Natural killer cell (primary cell): Measurements from ENCODE around the gene TRIM2. TPM values are rescaled to one million over a fixed set of nuclear protein-coding genes. Genes with fewer than 3 reads are reported as not detected.
"Not testable (repeated sequence)": the region's sequence is repeated elsewhere in the genome, so short reads cannot be mapped to it uniquely, and the experiment has no call there.

Experiments
- ATAC-seq, 3 donors: fragments of 150-1000 bp in 2 of 3; fragments of 200-7000 bp in 1 of 3; cut with Tn5 transposase; 1 replicate in 1 of 3; 2 replicates in 2 of 3; pipeline ENCODE4 v1.10.0; 2021; ENCODE audit warnings: mild to moderate bottlenecking in 2 of 3, moderate library complexity in 2 of 3
- DNase-seq, 2 donors: peaks; one replicate each; pipeline versions ENCODE4 v3.0.0 to v3.0.0-alpha.2; 2013 to 2021; ENCODE audit warnings: mixed read lengths in 1 of 2
- H3K27ac ChIP-seq: one replicate; pipeline ENCODE4 v1.5.1; 2013; ENCODE audit warnings: mild to moderate bottlenecking, low read length
- H3K27me3 ChIP-seq: one replicate; pipeline ENCODE4 v1.6.1; 2013; ENCODE audit warnings: low read length; ENCODE audit not compliant: control insufficient read depth, insufficient read depth
- H3K36me3 ChIP-seq: one replicate; pipeline ENCODE4 v1.6.1; 2013; ENCODE audit warnings: low read length; ENCODE audit not compliant: control insufficient read depth, insufficient read depth
- H3K4me1 ChIP-seq: one replicate; pipeline ENCODE4 v1.6.1; 2013; ENCODE audit warnings: low read length; ENCODE audit not compliant: control insufficient read depth, insufficient read depth
- H3K4me3 ChIP-seq: one replicate; pipeline ENCODE4 v1.5.1; 2013; ENCODE audit warnings: low read length
- H3K9me3 ChIP-seq: one replicate; pipeline ENCODE4 v1.6.1; 2013; ENCODE audit warnings: low read length; ENCODE audit not compliant: control insufficient read depth, insufficient read depth
- H3K27ac Mint-ChIP-seq, 2 donors: one replicate each; pipeline ENCODE4 v1.8.0; 2022; ENCODE audit warnings: mild to moderate bottlenecking in 2 of 2, mixed read lengths in 2 of 2, moderate library complexity in 1 of 2
- H3K27me3 Mint-ChIP-seq, 2 donors: one replicate each; pipeline ENCODE4 v1.8.0; 2022; ENCODE audit warnings: low read depth in 2 of 2, mixed read lengths in 2 of 2
- H3K36me3 Mint-ChIP-seq: one replicate; pipeline ENCODE4 v1.8.0; 2022; ENCODE audit warnings: mixed read lengths
- H3K4me1 Mint-ChIP-seq, 2 donors: one replicate each; pipeline ENCODE4 v1.8.0; 2022; ENCODE audit warnings: mixed read lengths in 2 of 2
- H3K4me3 Mint-ChIP-seq: one replicate; pipeline ENCODE4 v1.8.0; 2022; ENCODE audit warnings: mild to moderate bottlenecking, moderate library complexity, mixed read lengths
- H3K9me3 Mint-ChIP-seq, 2 donors: one replicate each; pipeline ENCODE4 v1.8.0; 2022; ENCODE audit warnings: mixed read lengths in 2 of 2
- WGBS: methylation state at CpG from one replicate; pipeline ENCODE4 v1.1.7; 2013; ENCODE audit warnings: missing lambda C conversion rate; ENCODE audit not compliant: insufficient coverage; 5-methylcytosine and 5-hydroxymethylcytosine counted together
- intact Hi-C: fragments of 100-400 bp; cut with micrococcal nuclease; formaldehyde crosslinking; loops from one replicate; pipeline ENCODE4 v1.14.2; 2022
- total RNA-seq, 4 donors: library from RNA; stranded (reverse); fragments of 120-200 nt in 1 of 4; gene quantifications; one replicate each; pipeline versions ENCODE4 v1.2.3 to v1.2.4, GENCODE V29; 2013 to 2022
- TF ChIP-seq, protein P1 (sequence below): fragments of 200-600 bp; IDR thresholded peaks from one replicate; pipeline ENCODE4 v1.8.0; 2022; ENCODE audit warnings: antibody characterized with exemption

TRIM2 gene
- total RNA-seq, 3 donors from 2014 or later (not counting 1 experiment from before 2014, with no cell fraction given), result 0.11 TPM; not detected in 2

DNA sequence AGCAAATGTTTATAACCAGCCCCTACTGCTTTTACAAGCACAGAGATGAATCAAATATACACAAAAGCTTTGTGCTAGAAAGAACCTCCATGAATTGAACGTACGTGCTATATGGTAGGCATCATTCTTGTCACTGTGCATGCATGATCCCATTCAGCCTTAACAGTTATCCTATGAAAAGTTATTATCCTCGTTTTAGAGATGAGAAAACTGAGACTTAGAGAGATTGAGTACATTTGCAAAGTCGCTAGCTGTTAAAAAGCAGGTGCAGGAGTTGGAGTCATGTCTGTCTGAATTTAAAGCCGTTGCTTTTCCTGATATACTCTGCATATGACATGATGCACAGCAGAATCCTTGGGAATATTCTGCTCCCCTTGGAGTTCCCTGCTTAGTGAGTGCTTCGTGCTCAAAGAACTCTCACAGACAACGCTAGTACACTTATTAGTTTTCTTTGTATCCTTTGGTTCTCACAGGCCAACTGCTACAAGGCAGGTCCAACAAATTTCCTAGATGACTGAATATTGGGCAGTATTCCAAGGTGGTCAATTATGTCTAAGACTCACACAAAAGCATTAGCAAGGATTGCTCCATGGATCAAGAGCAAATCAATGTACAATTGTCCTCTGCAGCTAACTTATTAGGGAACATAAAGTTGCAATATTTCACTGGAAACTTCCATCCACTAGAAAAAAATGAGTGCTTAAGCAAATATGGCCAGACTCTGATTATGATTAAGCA is 42.8 kb upstream of the TRIM2 start:
- Histone ChIP-seq H3K9me3 (no peaks in the 10 kb centered on the region), H3K4me3 (no peak overlapping the region), H3K27me3 (no peaks in the 10 kb centered on the region), H3K4me1 (no peaks in the 10 kb centered on the region), H3K27ac (no peak overlapping the region), H3K36me3 (no peaks in the 10 kb centered on the region)
- H3K4me3 Mint-ChIP-seq, result no peak overlapping the region
- 76% methylated on average over 7 of the region's 7 CpGs for WGBS
- TF ChIP-seq, protein P1, sequence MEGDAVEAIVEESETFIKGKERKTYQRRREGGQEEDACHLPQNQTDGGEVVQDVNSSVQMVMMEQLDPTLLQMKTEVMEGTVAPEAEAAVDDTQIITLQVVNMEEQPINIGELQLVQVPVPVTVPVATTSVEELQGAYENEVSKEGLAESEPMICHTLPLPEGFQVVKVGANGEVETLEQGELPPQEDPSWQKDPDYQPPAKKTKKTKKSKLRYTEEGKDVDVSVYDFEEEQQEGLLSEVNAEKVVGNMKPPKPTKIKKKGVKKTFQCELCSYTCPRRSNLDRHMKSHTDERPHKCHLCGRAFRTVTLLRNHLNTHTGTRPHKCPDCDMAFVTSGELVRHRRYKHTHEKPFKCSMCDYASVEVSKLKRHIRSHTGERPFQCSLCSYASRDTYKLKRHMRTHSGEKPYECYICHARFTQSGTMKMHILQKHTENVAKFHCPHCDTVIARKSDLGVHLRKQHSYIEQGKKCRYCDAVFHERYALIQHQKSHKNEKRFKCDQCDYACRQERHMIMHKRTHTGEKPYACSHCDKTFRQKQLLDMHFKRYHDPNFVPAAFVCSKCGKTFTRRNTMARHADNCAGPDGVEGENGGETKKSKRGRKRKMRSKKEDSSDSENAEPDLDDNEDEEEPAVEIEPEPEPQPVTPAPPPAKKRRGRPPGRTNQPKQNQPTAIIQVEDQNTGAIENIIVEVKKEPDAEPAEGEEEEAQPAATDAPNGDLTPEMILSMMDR, result no peak
- peaks cover 0 to 2% of the 10 kb centered on the region in 2 donors for H3K4me1 Mint-ChIP-seq
- H3K36me3 Mint-ChIP-seq, result no peaks in the 10 kb centered on the region
- DNase-seq (no peak), ATAC-seq (no peak)
- intact Hi-C loops, result no loop called here
- H3K27ac Mint-ChIP-seq, result no peak overlapping the region
- H3K9me3 Mint-ChIP-seq, result no peaks in the 10 kb centered on the region
- peaks cover 16 to 55% of the 10 kb centered on the region in 2 donors for H3K27me3 Mint-ChIP-seq

DNA sequence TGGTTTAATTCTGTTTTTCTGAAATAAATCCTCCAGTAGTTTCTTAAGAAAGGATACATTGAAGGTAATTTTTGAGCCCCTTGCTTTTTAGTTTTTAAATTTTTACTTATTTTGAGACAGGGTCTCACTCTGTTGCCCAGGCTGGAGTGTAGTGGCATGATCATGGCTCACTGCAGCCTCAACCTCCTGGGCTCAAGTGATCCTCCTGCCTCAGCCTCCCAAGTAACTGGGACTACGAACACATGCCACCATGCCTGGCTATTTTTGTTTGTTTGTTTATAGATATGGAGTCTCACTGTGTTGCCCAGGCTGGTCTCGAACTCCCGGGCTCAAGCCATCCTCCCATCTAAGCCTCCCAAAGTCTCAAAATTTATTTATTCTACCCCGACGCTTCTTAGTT is 39.0 kb upstream of the TRIM2 start:
- H3K27ac Mint-ChIP-seq, H3K9me3 ChIP-seq, DNase-seq, H3K4me1 ChIP-seq, H3K4me1 Mint-ChIP-seq, H3K36me3 Mint-ChIP-seq, H3K36me3 ChIP-seq, H3K27ac ChIP-seq, ATAC-seq, H3K27me3 ChIP-seq, H3K4me3 Mint-ChIP-seq, H3K9me3 Mint-ChIP-seq, H3K4me3 ChIP-seq, intact Hi-C loops: not testable (repeated sequence)
- H3K27me3 Mint-ChIP-seq, result peaks cover 11 to 48% of the 10 kb centered on the region in 2 donors
- 90% methylated on average over 3 of the region's 5 CpGs for WGBS

DNA sequence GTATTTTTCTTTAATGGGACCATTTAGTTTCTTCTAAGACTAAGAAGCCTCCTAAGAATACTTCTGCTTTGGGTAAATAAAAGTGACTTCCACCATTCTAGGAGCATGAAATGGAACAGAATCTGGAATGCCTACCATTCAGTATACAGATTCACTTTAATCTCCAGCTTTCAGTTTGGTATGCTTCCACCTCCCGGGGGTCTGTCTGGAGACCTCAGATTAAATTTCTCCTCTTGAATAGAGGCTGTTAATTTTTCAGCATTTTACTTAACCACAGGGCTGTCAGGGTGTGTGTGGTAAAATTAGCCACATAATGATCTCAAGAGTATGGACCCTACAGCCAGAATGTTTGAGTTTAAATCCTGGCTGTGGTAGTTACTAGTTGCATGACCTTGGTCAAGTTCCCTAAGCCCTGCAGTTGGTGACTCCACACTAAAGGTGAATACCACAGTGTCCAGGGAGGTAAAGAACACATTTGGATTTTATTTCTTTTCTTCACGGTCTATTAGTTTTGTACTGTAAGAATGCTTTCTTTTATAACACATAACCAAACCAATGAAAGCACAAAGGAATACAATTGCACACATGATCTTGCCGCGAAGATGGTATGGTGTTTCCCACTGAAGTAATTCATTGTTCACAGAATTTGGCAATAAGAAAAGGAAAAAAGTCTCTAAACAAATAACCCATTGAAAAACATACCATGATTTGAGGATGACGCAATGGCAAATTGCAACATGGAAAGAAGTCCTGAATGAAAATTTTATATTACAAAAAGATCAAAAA is 37.3 kb upstream of the TRIM2 start:
- ATAC-seq, result no peak
- Mint-ChIP-seq H3K36me3 (no peaks in the 10 kb centered on the region), H3K4me3 (no peak overlapping the region), H3K27me3 (peaks cover 11 to 42% of the 10 kb centered on the region in 2 donors), H3K4me1 (no peaks in the 10 kb centered on the region), H3K9me3 (no peaks in the 10 kb centered on the region), H3K27ac (no peak overlapping the region)
- Histone ChIP-seq H3K27me3 (no peaks in the 10 kb centered on the region), H3K4me3 (no peak overlapping the region), H3K4me1 (no peaks in the 10 kb centered on the region), H3K27ac (no peak overlapping the region), H3K36me3 (no peaks in the 10 kb centered on the region), H3K9me3 (no peaks in the 10 kb centered on the region)
- intact Hi-C loops, result no loop called here
- no peak for DNase-seq
- TF ChIP-seq, protein P1, result no peak
- WGBS, result 53% methylated on average over 2 of the region's 5 CpGs

DNA sequence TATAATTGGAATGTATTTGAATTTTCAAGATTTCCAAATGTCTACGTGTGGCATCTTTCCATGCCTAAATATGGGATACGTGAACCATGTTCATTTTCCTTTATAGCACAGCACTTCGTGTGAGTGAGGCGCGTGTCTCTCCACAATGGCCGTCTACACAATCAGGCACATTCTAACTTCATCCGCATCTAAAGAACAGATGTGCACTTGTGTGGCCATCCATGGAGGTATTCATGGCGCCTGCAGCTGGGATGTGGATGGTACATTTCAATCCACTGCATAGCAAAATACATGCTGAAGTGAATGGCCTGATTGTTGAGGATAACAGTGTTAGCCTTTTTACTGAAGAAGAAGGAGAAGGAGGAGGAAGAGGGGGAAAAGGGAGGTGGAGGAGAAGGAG is 34.5 kb upstream of the TRIM2 start:
- Histone ChIP-seq H3K4me1 (no peaks in the 10 kb centered on the region), H3K27ac (no peak overlapping the region), H3K4me3 (no peak overlapping the region), H3K36me3 (no peaks in the 10 kb centered on the region), H3K27me3 (no peaks in the 10 kb centered on the region), H3K9me3 (no peaks in the 10 kb centered on the region)
- WGBS, result 82% methylated on average over 8 of the region's 8 CpGs
- no peak overlapping the region for H3K4me3 Mint-ChIP-seq
- H3K36me3 Mint-ChIP-seq, result no peaks in the 10 kb centered on the region
- TF ChIP-seq, protein P1, result no peak
- H3K27ac Mint-ChIP-seq, result no peak overlapping the region
- ATAC-seq, result no peak
- peaks cover 15 to 36% of the 10 kb centered on the region in 2 donors for H3K27me3 Mint-ChIP-seq
- no peaks in the 10 kb centered on the region for H3K9me3 Mint-ChIP-seq
- intact Hi-C loops, result no loop called here
- DNase-seq, result no peak
- no peaks in the 10 kb centered on the region for H3K4me1 Mint-ChIP-seq
